ENCODE results near the gene PASK.

DNA sequence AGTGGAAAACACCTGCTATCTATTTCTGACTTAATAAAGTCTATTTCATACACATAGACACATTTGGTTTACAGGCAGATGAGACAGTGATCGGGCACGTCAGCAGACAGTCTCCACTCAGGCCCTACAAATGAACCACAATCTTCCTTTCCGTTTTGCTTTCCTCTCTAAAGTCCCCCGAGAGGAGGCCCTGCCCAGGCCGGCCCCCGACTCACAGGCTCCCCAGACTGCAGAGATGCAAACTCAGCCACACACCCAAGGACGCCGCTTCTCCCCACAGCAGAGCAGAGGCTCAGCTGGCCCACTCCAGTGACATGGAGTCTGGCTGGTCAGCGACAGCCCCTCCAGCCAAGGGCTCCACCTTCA is 37.8 kb downstream of the PASK start:
- TF ChIP-seq, protein P1, sequence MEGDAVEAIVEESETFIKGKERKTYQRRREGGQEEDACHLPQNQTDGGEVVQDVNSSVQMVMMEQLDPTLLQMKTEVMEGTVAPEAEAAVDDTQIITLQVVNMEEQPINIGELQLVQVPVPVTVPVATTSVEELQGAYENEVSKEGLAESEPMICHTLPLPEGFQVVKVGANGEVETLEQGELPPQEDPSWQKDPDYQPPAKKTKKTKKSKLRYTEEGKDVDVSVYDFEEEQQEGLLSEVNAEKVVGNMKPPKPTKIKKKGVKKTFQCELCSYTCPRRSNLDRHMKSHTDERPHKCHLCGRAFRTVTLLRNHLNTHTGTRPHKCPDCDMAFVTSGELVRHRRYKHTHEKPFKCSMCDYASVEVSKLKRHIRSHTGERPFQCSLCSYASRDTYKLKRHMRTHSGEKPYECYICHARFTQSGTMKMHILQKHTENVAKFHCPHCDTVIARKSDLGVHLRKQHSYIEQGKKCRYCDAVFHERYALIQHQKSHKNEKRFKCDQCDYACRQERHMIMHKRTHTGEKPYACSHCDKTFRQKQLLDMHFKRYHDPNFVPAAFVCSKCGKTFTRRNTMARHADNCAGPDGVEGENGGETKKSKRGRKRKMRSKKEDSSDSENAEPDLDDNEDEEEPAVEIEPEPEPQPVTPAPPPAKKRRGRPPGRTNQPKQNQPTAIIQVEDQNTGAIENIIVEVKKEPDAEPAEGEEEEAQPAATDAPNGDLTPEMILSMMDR (IDR thresholded peaks at IDR 0.05) = no peak
- TF ChIP-seq EP300 (IDR thresholded peaks at IDR 0.05) (no peak), POLR2A (IDR thresholded peaks at IDR 0.05) (no peak)

All from gastroesophageal sphincter (tissue), 3 donors.